Activated CD4-positive, alpha-beta memory T cell treated with anti-CD3 and anti-CD28 coated beads, Interleukin-2, amount 10 ng/mL, durations not matched to agents 7 days and 5 days (primary cell): ENCODE results near the gene COX18. TPM values are rescaled to one million over a fixed set of nuclear protein-coding genes. Genes with fewer than 3 reads are reported as not detected.

Experiments
- CTCF ChIA-PET: fragments of 350-600 bp; sonication (Branson Sonifier 250); formaldehyde crosslinking; loops from one replicate; lab custom pipeline; 2021; ENCODE audit warnings: antibody characterized with exemption, inconsistent platforms; lab: Charles Lee
- POLR2A ChIA-PET: fragments of 350-600 bp; sonication (Branson Sonifier 250); formaldehyde crosslinking; loops from one replicate; lab custom pipeline; 2021; ENCODE audit warnings: antibody characterized with exemption; lab: Charles Lee
- DNase-seq: peaks from one replicate; pipeline ENCODE4 v3.0.0-alpha.2; 2020
- H3K27ac Mint-ChIP-seq: one replicate; pipeline ENCODE4 v1.8.0; 2021; ENCODE audit warnings: mild to moderate bottlenecking, mixed read lengths
- H3K27me3 Mint-ChIP-seq: one replicate; pipeline ENCODE4 v1.8.0; 2021; ENCODE audit warnings: mixed read lengths
- H3K36me3 Mint-ChIP-seq: one replicate; pipeline ENCODE4 v1.8.0; 2021; ENCODE audit warnings: low read depth, mixed read lengths
- H3K4me1 Mint-ChIP-seq: one replicate; pipeline ENCODE4 v1.8.0; 2021; ENCODE audit warnings: mixed read lengths
- H3K4me3 Mint-ChIP-seq: one replicate; pipeline ENCODE4 v1.8.0; 2021; ENCODE audit warnings: mild to moderate bottlenecking, mixed read lengths
- H3K9me3 Mint-ChIP-seq: one replicate; pipeline ENCODE4 v1.8.0; 2021; ENCODE audit warnings: mixed read lengths
- total RNA-seq, 2 experiments: library from RNA; stranded (reverse); gene quantifications; one replicate each; pipeline ENCODE4 v1.2.3, GENCODE V29; 2021

The COX18 gene
- total RNA-seq, 2 experiments from 2014 or later, result 14.5 to 14.9 TPM

DNA sequence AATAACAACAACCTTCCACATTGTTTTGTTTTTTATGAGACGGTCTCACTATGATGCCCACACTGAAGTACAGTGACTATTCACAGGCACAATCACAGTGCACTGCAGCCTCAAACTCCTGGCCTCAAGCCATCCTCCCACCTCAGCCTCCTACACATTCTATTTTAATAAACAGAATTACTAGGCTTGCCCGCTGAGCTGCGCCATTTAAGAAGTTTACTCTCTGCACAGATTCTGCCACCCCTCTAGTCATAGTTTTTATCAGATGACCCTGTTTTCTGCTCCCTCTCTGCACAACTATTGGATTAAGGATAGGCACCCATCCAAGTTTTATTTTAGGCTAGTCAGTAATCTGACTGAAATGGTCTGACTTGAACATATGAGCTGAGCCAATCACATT lies 11.3 kb upstream of the COX18 start:
- ChIA-PET CTCF (interaction anchor here (1.0 kb wide), 1 partner anchor 14 kb away, joined by 4 read pairs; no protein-coding TSS in a partner anchor), POLR2A (interaction anchor here (1.3 to 2.6 kb wide), 2 partner anchors 12 to 178 kb away, joined by 6 to 32 read pairs; partner anchors contain the start of genes ANKRD17 and COX18)
- peak overlapping the region; percentile 29 for H3K27ac Mint-ChIP-seq
- H3K27me3 Mint-ChIP-seq, result no peaks in the 10 kb centered on the region
- no peak overlapping the region for H3K4me3 Mint-ChIP-seq
- DNase-seq, result no peak
- H3K4me1 Mint-ChIP-seq, result peaks cover 11% of the 10 kb centered on the region
- no peaks in the 10 kb centered on the region for H3K9me3 Mint-ChIP-seq
- H3K36me3 Mint-ChIP-seq, result peaks cover 51% of the 10 kb centered on the region

DNA sequence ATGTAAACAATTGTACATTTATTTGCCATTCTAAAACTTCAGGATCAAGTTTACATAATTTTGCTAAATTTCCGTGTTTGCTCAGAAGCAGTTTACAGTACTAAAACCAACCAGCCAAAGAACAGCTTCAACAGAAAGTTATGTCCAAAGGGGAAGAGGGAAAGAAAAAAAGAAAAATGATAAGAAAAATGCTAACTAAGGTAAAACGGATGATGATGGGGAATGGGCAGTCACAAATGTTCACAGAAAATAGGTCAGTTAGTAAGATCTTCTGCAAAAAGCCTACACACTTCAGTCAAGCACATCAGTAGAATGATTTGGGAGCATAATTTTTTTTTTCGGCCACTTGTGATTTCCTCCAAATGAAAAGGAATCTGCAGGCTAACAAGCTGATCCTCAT lies 6.3 kb upstream of the COX18 start:
- Mint-ChIP-seq H3K27me3 (no peaks in the 10 kb centered on the region), H3K4me1 (peaks cover 9% of the 10 kb centered on the region), H3K27ac (no peak overlapping the region), H3K4me3 (no peak overlapping the region), H3K36me3 (peaks cover 26% of the 10 kb centered on the region), H3K9me3 (no peaks in the 10 kb centered on the region)
- DNase-seq, result no peak
- ChIA-PET CTCF (no interaction called here), POLR2A (no interaction called here)

DNA sequence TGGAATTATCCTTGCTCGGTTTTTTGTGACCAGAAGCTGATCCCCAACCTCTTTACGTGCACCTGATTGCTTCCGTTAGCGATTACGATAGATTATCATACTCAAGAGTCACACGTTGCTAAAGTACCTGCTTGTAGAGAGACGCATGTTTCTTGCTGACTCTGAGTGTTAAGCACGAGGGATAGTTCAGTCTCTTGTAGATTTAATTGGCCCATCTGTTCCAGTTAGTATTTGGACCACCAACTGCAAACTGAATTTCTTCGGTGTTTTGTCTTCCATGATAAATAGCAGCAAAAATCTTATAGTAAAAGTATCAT lies 516 bp upstream of the COX18 start:
- peak overlapping the region; percentile 95 for H3K27ac Mint-ChIP-seq
- ChIA-PET CTCF (interaction anchor here (0.6 to 2.4 kb wide), 3 partner anchors 16 to 187 kb away, joined by 3 to 8 read pairs (median 3); no protein-coding TSS in a partner anchor), POLR2A (interaction anchor here (0.7 to 8.2 kb wide), 8 partner anchors 8 to 192 kb away, joined by 3 to 108 read pairs (median 6); partner anchors contain the start of gene ANKRD17)
- H3K36me3 Mint-ChIP-seq, result peaks cover 18% of the 10 kb centered on the region
- H3K4me3 Mint-ChIP-seq, result peak overlapping the region; percentile 83
- H3K9me3 Mint-ChIP-seq, result no peaks in the 10 kb centered on the region
- no peak for DNase-seq
- no peaks in the 10 kb centered on the region for H3K27me3 Mint-ChIP-seq
- H3K4me1 Mint-ChIP-seq, result peaks cover 36% of the 10 kb centered on the region

DNA sequence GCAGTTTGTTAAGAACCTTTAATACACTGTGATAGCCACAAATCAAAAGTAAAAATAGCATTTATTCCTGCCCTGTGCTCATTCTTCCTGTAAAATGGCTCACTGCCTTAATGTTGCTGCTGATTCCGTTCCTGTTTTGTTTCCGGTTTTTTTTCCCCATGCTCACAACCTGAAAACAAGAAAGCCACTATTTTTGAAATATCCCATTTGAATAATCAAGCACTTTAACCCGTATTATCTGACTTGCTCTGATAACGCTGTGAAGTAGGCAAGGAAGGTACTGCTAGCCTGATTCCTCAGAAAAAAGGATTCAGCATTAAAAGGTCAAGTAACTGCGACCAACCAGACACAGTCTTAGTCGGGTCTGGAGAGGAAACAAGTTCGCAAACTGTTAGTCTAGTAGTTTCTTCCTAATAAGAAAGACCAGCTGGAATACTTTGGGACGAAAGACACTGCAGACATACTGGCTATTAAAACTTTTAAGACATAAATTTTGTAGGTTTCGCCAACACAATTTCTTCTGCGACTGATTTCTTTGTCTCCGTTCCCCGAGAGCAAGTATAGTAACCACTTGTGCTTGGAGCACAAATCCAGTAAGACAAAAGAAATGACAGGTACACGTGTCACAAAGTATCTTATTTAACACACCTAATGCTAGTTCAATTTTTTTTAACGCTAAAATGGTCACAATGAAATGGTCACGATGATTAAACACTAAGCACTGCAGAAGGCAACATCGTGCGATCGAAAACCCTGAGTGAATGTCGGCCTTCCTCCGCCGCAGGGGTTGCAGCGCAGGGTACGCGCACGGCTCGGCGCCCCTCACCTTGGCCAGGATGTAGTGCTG lies 802 bp downstream of the COX18 start:
- Mint-ChIP-seq H3K36me3 (peaks cover 28% of the 10 kb centered on the region), H3K27me3 (no peaks in the 10 kb centered on the region), H3K4me1 (peaks cover 36% of the 10 kb centered on the region), H3K9me3 (no peaks in the 10 kb centered on the region), H3K4me3 (peak overlapping the region; percentile 83), H3K27ac (peak overlapping the region; percentile 95)
- ChIA-PET CTCF (interaction anchor here (1.3 to 3.8 kb wide), 2 partner anchors 189 to 191 kb away, joined by 3 to 18 read pairs; partner anchors contain the start of gene ANKRD17), POLR2A (interaction anchor here (0.6 to 8.2 kb wide), 6 partner anchors 9 to 190 kb away, joined by 3 to 108 read pairs (median 6); partner anchors contain the start of gene ANKRD17)
- no peak for DNase-seq

DNA sequence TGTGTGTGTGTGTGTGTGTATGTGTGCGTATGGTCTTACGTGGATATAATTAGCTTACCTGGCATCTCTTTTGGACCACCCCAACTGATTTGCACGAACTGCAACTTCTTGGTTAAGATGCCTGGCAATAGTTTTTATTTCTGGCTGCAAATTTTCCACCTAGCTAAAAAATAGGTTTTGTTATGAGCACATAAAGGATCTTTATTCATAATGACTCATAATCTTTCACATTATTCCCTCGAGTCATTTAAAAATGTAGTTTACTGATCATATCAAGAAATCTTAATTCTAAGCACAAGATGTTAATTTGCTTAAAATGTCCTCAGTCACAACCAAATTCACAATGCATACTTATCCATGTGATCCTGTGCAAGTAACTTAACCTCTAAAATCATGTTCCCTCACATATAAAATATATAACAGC lies 1.5 kb downstream of the COX18 start:
- ChIA-PET POLR2A (interaction anchor here (0.6 to 8.2 kb wide), 6 partner anchors 10 to 191 kb away, joined by 3 to 108 read pairs (median 5); partner anchors contain the start of gene ANKRD17), CTCF (interaction anchor here (1.3 to 3.8 kb wide), 2 partner anchors 190 to 192 kb away, joined by 3 to 18 read pairs; partner anchors contain the start of gene ANKRD17)
- no peaks in the 10 kb centered on the region for H3K9me3 Mint-ChIP-seq
- H3K4me1 Mint-ChIP-seq, result peaks cover 36% of the 10 kb centered on the region
- H3K36me3 Mint-ChIP-seq, result peaks cover 32% of the 10 kb centered on the region
- H3K27me3 Mint-ChIP-seq, result no peaks in the 10 kb centered on the region
- DNase-seq, result no peak
- H3K27ac Mint-ChIP-seq, result peak overlapping the region; percentile 95
- peak overlapping the region; percentile 83 for H3K4me3 Mint-ChIP-seq

DNA sequence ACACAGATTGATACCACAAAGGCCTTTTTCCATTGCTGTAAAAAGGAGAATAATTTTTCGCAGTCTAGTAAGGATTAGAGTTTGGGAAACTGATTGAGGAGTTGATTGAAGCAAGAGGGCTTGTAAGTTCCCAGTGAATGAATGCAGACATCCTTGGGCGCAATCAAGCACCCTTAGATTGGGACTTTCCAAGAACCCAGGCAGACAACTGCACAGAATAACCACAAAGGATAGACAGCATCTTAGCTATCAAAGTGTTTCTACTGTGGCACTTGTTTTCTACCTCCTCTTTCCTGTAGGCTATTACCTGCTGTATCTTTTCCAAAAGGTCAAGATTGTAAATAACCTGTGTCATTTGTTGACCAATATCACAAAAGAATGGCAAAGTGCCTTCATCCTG lies 2.6 kb downstream of the COX18 start:
- no peaks in the 10 kb centered on the region for H3K27me3 Mint-ChIP-seq
- ChIA-PET POLR2A (interaction anchor here (1.2 to 8.2 kb wide), 3 partner anchors 13 to 192 kb away, joined by 4 to 108 read pairs (median 32); partner anchors contain the start of gene ANKRD17), CTCF (interaction anchor here (1.3 to 3.8 kb wide), 3 partner anchors 14 to 193 kb away, joined by 3 to 18 read pairs (median 4); partner anchors contain the start of gene ANKRD17)
- peak overlapping the region; percentile 78 for H3K27ac Mint-ChIP-seq
- H3K9me3 Mint-ChIP-seq, result no peaks in the 10 kb centered on the region
- peak overlapping the region; percentile 14 for H3K4me3 Mint-ChIP-seq
- peaks cover 35% of the 10 kb centered on the region for H3K4me1 Mint-ChIP-seq
- peaks cover 35% of the 10 kb centered on the region for H3K36me3 Mint-ChIP-seq
- DNase-seq, result no peak

DNA sequence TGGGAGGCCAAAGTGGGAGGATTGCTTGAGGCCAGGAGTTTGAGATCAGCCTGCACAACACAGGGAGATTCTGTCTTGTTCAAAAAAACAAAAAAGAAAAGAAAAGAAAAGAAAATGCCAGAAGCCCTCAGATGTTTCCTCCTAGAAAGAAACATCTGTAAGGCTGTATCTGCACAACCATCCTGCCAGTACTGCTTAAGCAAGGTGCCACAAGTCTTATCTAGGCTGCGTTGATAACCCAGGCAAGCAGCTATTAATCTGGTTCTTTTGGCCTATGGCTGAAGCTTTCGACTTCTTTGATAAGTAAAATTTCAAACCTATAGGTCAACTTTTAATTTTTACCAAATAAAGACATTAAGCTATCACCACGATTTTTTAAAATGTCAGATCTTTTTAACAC lies 3.1 kb downstream of the COX18 start:
- Mint-ChIP-seq H3K9me3 (no peaks in the 10 kb centered on the region), H3K27ac (no peak overlapping the region), H3K36me3 (peaks cover 40% of the 10 kb centered on the region), H3K4me3 (no peak overlapping the region), H3K27me3 (no peaks in the 10 kb centered on the region), H3K4me1 (peaks cover 35% of the 10 kb centered on the region)
- DNase-seq, result no peak
- POLR2A ChIA-PET, result interaction anchor here (1.2 to 8.2 kb wide), 3 partner anchors 14 to 192 kb away, joined by 4 to 108 read pairs (median 32); partner anchors contain the start of gene ANKRD17
- CTCF ChIA-PET, result interaction anchor here (1.3 to 3.8 kb wide), 2 partner anchors 15 to 191 kb away, joined by 4 to 18 read pairs; partner anchors contain the start of gene ANKRD17

DNA sequence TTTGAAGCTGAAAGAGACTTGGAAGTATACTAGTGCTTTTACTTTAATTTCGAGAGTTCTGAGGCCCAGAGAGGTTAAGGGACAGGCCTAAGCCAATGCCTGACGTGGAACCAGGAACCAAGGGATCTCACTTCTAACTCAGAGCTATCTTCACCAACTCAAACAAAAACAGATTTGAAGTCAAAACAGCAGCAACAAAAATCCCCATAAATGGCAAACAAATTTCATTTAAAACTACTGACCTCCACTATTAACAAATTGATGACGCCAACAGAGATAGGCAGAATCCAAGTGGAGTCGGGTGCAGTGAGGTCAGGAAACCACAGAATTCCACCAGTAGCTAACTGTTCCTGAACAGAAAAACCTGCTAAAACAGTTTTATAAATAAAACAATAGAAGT lies 5.0 kb downstream of the COX18 start:
- ChIA-PET POLR2A (interaction anchor here (8.2 kb wide), 1 partner anchor 194 kb away, joined by 108 read pairs; the partner anchor contains the start of gene ANKRD17), CTCF (interaction anchor here (3.8 kb wide), 1 partner anchor 193 kb away, joined by 18 read pairs; the partner anchor contains the start of gene ANKRD17)
- H3K4me3 Mint-ChIP-seq, result no peak overlapping the region
- H3K4me1 Mint-ChIP-seq, result peaks cover 28% of the 10 kb centered on the region
- H3K27me3 Mint-ChIP-seq, result no peaks in the 10 kb centered on the region
- H3K27ac Mint-ChIP-seq, result no peak overlapping the region
- peaks cover 51% of the 10 kb centered on the region for H3K36me3 Mint-ChIP-seq
- no peaks in the 10 kb centered on the region for H3K9me3 Mint-ChIP-seq
- DNase-seq, result no peak

DNA sequence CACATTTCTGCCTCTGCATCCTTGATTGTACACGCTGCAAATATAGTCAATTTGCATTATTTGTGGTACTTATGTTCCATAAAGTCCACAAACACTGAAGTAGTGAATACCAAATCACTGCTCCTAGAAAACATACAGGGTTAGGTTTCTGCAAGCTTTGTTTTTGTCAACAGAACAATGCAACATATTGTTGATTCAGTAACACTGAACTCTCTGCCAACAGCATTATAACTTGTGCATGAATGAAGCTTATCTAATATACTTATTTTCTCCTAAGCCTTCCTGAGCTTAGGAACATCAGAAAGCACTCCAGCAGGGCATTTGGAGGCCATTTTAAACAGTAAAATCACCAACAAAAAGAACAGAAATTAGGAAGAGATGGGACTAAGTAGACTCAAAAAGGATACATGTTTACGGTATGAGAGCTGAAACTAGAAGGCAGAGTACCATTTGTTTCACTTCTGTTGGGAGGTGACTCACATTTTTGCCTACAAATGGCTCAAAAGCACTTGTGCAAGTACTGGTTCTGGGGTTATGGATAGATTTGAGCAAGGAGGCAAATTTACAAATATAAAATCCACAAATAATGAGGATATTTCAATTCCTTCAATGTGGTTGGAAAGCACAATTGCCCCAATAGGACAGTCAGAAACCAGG lies 14.1 kb downstream of the COX18 start:
- H3K36me3 Mint-ChIP-seq, result peaks cover 54% of the 10 kb centered on the region

DNA sequence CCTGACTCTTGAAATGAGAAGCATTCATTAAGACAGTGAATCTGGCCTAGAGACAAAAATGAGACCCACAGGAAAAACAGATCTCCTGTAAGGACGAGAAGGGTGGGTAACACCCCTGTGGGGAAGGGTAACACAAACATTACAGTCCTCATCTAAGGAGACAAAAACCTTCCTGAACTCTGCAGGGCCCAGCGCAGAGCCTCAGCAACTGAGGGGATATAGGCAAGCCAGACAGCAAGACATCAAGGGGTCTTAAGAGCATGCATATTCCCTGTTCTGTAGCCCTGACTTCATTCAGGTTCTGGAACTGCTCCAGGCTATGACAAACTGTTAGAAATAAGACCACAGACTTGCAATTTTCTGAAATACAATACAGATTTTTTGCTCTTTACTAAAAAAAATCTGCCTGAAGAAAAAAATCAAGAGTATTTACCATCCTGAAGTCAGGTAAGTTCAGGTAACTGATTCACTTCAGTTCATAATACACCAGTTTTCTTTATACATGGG lies 15.5 kb downstream of the COX18 start:
- Mint-ChIP-seq H3K36me3 (peaks cover 44% of the 10 kb centered on the region), H3K9me3 (no peaks in the 10 kb centered on the region), H3K4me3 (no peak overlapping the region), H3K4me1 (peaks cover 9% of the 10 kb centered on the region), H3K27ac (no peak overlapping the region), H3K27me3 (no peaks in the 10 kb centered on the region)
- ChIA-PET CTCF (no interaction called here), POLR2A (no interaction called here)
- DNase-seq, result no peak

More for the DNA sequence above, 14.1 kb downstream of the COX18 start:
- H3K4me3 Mint-ChIP-seq, result no peak overlapping the region
- POLR2A ChIA-PET, result no interaction called here
- CTCF ChIA-PET, result no interaction called here
- DNase-seq, result no peak
- H3K27ac Mint-ChIP-seq, result no peak overlapping the region
- no peaks in the 10 kb centered on the region for H3K9me3 Mint-ChIP-seq
- H3K27me3 Mint-ChIP-seq, result no peaks in the 10 kb centered on the region
- peaks cover 9% of the 10 kb centered on the region for H3K4me1 Mint-ChIP-seq

DNA sequence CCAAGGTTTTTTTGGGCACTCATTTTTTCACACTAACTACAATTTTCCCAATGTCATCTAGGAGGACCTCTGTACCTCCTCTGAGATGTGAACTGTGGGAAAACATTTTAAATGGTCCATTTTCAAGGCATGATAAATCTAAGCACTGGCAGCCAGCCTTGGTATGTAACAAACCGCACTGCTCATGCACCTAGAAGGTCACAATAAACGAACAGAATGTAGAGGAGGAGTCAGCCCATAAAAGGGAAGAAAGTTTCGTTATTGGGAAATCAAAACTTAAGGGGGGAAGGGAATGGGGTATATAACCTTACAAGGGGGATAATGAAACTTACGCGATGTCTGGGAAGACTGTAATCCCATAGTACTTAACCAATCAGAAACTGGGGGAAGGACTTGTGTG lies 16.4 kb downstream of the COX18 start:
- Mint-ChIP-seq H3K27me3 (no peaks in the 10 kb centered on the region), H3K4me1 (peaks cover 9% of the 10 kb centered on the region), H3K4me3 (no peak overlapping the region), H3K36me3 (peaks cover 34% of the 10 kb centered on the region), H3K27ac (no peak overlapping the region), H3K9me3 (no peaks in the 10 kb centered on the region)
- DNase-seq, result no peak
- POLR2A ChIA-PET, result no interaction called here
- CTCF ChIA-PET, result no interaction called here

DNA sequence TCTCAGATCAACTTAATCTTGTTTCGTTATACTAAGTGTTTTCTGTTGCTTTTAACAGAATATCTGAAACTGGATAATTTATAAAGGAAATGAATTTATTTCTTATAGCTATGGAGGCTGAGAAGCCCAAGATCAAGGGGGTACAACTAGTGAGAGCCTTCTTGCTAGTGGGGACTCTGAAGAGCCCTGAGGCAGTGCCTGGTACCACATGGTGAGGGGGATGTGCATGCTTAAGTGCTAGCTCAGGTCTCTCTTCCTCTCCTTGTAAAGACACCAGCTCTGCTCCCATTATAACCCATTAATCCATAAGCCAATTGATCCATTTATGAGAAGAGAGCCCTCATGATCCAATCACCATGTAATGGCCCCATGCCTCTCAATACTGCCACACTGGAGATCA lies 17.9 kb downstream of the COX18 start:
- H3K27ac Mint-ChIP-seq, result no peak overlapping the region
- POLR2A ChIA-PET, result no interaction called here
- peaks cover 30% of the 10 kb centered on the region for H3K36me3 Mint-ChIP-seq
- no peaks in the 10 kb centered on the region for H3K9me3 Mint-ChIP-seq
- H3K27me3 Mint-ChIP-seq, result no peaks in the 10 kb centered on the region
- no peak overlapping the region for H3K4me3 Mint-ChIP-seq
- peaks cover 9% of the 10 kb centered on the region for H3K4me1 Mint-ChIP-seq
- CTCF ChIA-PET, result no interaction called here
- DNase-seq, result no peak
